Aorta (tissue), 5 donors: ENCODE results near the gene MCCC2. TPM values are rescaled to one million over a fixed set of nuclear protein-coding genes. Genes with fewer than 3 reads are reported as not detected.

ENCODE experiments used
- ATAC-seq: fragments of 200-7000 bp; cut with Tn5 transposase; one replicate; pipeline ENCODE4 v1.9.1; 2022; ENCODE audit warnings: moderate library complexity; ENCODE audit not compliant: low FRiP score
- DNase-seq, 2 donors: peaks; one replicate each; pipeline ENCODE4 v3.0.0-alpha.2; 2020
- H3K27ac ChIP-seq, 2 donors: one replicate each; pipeline ENCODE4 v1.5.1; 2013; ENCODE audit warnings: low read length in 2 of 2, mild to moderate bottlenecking in 2 of 2, moderate library complexity in 2 of 2, control low read depth in 1 of 2, inconsistent platforms in 1 of 2, low read depth in 1 of 2
- H3K27me3 ChIP-seq, 2 donors: one replicate each; pipeline ENCODE4 v1.6.1; 2013; ENCODE audit warnings: control low read depth in 1 of 2, low read length in 1 of 2, mild to moderate bottlenecking in 1 of 2, moderate library complexity in 1 of 2; ENCODE audit not compliant: insufficient read depth in 2 of 2, control insufficient read depth in 1 of 2
- H3K36me3 ChIP-seq, 2 donors: one replicate each; pipeline ENCODE4 v1.6.1; 2013; ENCODE audit warnings: control low read depth in 1 of 2, low read length in 1 of 2, mild to moderate bottlenecking in 1 of 2; ENCODE audit not compliant: insufficient read depth in 2 of 2, control insufficient read depth in 1 of 2
- H3K4me1 ChIP-seq, 2 donors: one replicate each; pipeline ENCODE4 v1.6.1; 2013; ENCODE audit warnings: low read length in 2 of 2, control low read depth in 1 of 2, mild to moderate bottlenecking in 1 of 2, moderate library complexity in 1 of 2; ENCODE audit not compliant: insufficient read depth in 2 of 2, control insufficient read depth in 1 of 2
- H3K4me3 ChIP-seq, 2 donors: one replicate each; pipeline ENCODE4 v1.5.1; 2013; ENCODE audit warnings: low read length in 2 of 2, control low read depth in 1 of 2, mild to moderate bottlenecking in 1 of 2
- H3K9me3 ChIP-seq: one replicate; pipeline ENCODE4 v1.6.1; 2013; ENCODE audit warnings: mild to moderate bottlenecking, low read length; ENCODE audit not compliant: control insufficient read depth
- WGBS, 2 donors: extraction: QIAGEN DNeasy Blood & Tissue Kit; methylation state at CpG; one replicate each; pipeline ENCODE4 v1.1.7; 2013; 5-methylcytosine and 5-hydroxymethylcytosine counted together
- intact Hi-C, 2 donors: fragments of 100-400 bp; cut with DNase I; formaldehyde crosslinking; loops; one replicate each; pipeline versions ENCODE4 v1.14.2 to v1.15.0; 2022
- polyA plus RNA-seq, 2 donors: library from polyadenylated mRNA; stranded (reverse); fragments of 200-250 nt; gene quantifications; one replicate each; pipeline ENCODE4 v1.2.3, GENCODE V29; 2013
- total RNA-seq, 2 donors: library from RNA; stranded (reverse); fragmentation: NEBNext Ultra II Directional; extraction: Animal tissue kit (Norgen Biotek cat#: 25700); gene quantifications; one replicate each; pipeline ENCODE4 v1.2.1, GENCODE V29; 2021
- donor health status: healthy with polysubstance abuse.
- donor health status: Bipolar disorder and iron deficiency.
- donor health status: DM: no; HTN: no; CAD: no.
- donor health status: DM: no; HTN: no; CAD: no.
- donor health status: DM: yes; HTN: yes; CAD: no.

Gene MCCC2
- total and polyA plus RNA-seq, 4 donors, result 17.4 to 27.4 (median 25.3) TPM

- no peaks in the 10 kb centered on the region for H3K9me3 ChIP-seq
- 92 to 94% methylated on average over 8 of the region's 8 CpGs for WGBS, 2 donors
Observed at GRCh38 chr5:71695071-71695470, 107.9 kb downstream of the MCCC2 start.

DNA sequence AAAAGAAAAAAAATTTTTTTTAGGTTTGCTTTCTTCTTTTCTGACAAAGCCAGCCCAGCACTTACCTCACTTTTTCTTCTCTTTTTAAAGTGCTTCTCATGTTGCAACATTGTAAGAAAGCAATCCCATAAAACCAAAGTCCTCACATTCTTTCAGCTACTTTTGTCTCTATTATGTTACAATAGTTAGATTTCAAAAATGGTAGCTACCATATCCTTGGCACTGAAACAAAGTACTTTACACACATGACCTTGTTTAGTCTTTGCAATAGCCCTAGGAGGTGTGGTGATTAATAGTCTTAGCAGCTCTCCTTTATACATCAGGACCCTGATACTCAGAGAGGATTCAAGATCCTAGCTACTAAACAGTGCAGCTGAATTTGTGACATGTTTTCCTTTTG, 108.5 kb downstream of the MCCC2 start:
- Histone ChIP-seq H3K27me3 (peaks cover 0 to 1% of the 10 kb centered on the region in 2 donors), H3K27ac (no peak overlapping the region), H3K4me3 (no peak overlapping the region), H3K9me3 (no peaks in the 10 kb centered on the region), H3K36me3 (no peaks in the 10 kb centered on the region), H3K4me1 (no peaks in the 10 kb centered on the region)
- no peak for DNase-seq
- intact Hi-C loops, result no loop called here
- no peak for ATAC-seq

More at GRCh38 chr5:71695071-71695470, 107.9 kb downstream of the MCCC2 start:
- intact Hi-C loops, result no loop called here
- no peak overlapping the region for H3K4me3 ChIP-seq
- H3K36me3 ChIP-seq, result no peaks in the 10 kb centered on the region
- H3K27ac ChIP-seq, result no peak overlapping the region
- H3K4me1 ChIP-seq, result no peaks in the 10 kb centered on the region
- DNase-seq (no peak), ATAC-seq (no peak)
- peaks cover 0 to 1% of the 10 kb centered on the region in 2 donors for H3K27me3 ChIP-seq

DNA sequence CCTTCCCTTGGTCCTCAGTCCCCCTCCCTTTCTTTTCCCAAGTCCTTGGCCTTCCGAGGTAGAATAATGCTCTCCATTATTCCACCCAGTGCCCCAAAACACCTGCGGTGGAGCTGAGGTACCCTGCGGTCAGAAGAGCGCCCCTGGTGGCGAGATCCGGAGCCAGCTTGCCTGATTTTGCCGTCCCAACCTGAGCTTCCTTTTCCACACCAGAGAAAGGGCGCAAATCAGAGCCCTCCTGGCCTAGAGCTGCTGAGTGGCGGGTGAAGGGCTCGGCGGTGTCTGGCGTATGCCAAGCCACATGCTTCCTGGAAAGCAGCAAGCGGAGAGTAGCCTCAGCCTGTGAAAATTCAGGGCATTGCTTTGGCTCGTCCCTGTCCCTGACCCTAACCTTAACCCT, 110.8 kb downstream of the MCCC2 start:
- Histone ChIP-seq H3K27me3 (no peaks in the 10 kb centered on the region), H3K4me1 (no peaks in the 10 kb centered on the region), H3K9me3 (no peaks in the 10 kb centered on the region), H3K36me3 (no peaks in the 10 kb centered on the region), H3K4me3 (no peak overlapping the region), H3K27ac (no peak overlapping the region)
- WGBS, 2 donors, result 24 to 39% methylated on average over 14 of the region's 14 CpGs
- intact Hi-C loops, result no loop called here
- no peak for ATAC-seq
- no peak for DNase-seq

DNA sequence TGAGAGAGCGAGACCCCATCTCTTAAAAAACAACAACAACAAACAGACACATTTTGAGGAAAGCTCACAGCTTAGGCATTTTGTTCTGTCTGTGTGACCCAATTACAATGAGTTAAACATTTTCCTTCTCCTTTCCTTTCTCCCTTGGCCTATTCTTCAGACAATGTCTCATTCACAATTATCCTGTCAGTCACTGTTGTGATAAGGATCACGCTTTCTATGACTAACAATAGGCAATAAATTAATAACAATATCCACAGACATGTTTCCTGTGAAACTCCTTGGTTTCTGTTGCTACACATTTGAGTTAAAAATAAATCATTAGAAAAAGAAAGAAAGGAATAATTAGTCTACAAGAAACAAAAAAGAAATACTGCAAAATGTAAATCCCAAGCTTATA, 112.1 kb downstream of the MCCC2 start:
- Histone ChIP-seq H3K4me3 (no peak overlapping the region), H3K27me3 (no peaks in the 10 kb centered on the region), H3K27ac (no peak overlapping the region), H3K36me3 (no peaks in the 10 kb centered on the region), H3K9me3 (no peaks in the 10 kb centered on the region), H3K4me1 (no peaks in the 10 kb centered on the region)
- DNase-seq (no peak), ATAC-seq (no peak)
- intact Hi-C loops, result no loop called here
- WGBS, 2 donors, result 69 to 74% methylated on average over 2 of the region's 2 CpGs

- H3K4me3 ChIP-seq, result no peak overlapping the region
- H3K27ac ChIP-seq, result no peak overlapping the region
- no peaks in the 10 kb centered on the region for H3K27me3 ChIP-seq
- H3K9me3 ChIP-seq, result no peaks in the 10 kb centered on the region
- intact Hi-C loops, result no loop called here
- H3K36me3 ChIP-seq, result no peaks in the 10 kb centered on the region
- DNase-seq (no peak), ATAC-seq (no peak)
- H3K4me1 ChIP-seq, result no peaks in the 10 kb centered on the region
- WGBS, 2 donors, result 75 to 85% methylated on average over 2 of the region's 2 CpGs
Observed at GRCh38 chr5:71699751-71700150, 112.6 kb downstream of the MCCC2 start.

DNA sequence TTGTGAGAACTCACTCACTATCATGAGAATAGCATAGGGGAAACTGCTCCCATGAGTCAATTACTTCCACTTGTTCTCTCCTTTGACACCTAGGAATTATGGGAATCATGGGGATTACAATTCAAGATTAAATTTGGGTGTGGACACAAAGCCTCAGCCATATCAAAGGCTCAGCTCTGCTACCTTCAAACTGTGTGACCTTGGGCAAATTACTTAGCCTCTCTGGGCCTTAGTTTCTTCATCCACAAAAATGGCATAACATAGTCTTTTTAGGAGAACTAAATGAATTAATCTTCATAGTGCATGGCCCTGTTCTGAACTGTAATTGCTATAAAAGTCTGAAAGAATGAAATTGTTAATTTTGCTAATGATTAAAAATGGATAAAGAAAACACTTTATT, 113.7 kb downstream of the MCCC2 start:
- no peaks in the 10 kb centered on the region for H3K27me3 ChIP-seq
- no peak for ATAC-seq
- intact Hi-C loops, result no loop called here

DNA sequence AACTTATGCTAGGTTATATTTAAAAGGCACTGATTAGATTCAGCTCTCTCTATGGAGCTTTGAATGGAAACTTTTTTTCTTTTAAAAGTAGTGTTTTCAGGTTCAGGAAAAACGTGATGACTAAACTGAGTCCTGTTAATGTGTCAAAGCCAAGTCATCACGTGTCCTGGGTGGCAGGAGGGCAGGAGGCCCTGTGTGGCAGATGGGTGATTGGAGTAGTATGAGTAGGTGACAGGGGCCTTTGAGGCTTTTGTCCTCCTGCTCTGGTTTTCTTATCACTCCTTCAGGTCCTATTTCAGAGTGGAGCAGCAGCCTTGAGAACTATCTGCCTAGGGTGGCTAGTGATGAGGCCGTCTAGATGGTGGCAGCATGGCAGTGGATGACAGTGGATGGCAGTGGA, 114.3 kb downstream of the MCCC2 start:
- Histone ChIP-seq H3K4me1 (no peaks in the 10 kb centered on the region), H3K9me3 (no peaks in the 10 kb centered on the region), H3K4me3 (no peak overlapping the region), H3K27me3 (no peaks in the 10 kb centered on the region), H3K36me3 (no peaks in the 10 kb centered on the region), H3K27ac (no peak overlapping the region)
- intact Hi-C loops, result no loop called here
- ATAC-seq (no peak), DNase-seq (no peak)
- WGBS, 2 donors, result 63 to 68% methylated on average over 3 of the region's 3 CpGs

More for the DNA sequence above, 113.7 kb downstream of the MCCC2 start:
- Histone ChIP-seq H3K9me3 (no peaks in the 10 kb centered on the region), H3K4me3 (no peak overlapping the region), H3K27ac (no peak overlapping the region), H3K4me1 (no peaks in the 10 kb centered on the region), H3K36me3 (no peaks in the 10 kb centered on the region)
- no peak for DNase-seq

DNA sequence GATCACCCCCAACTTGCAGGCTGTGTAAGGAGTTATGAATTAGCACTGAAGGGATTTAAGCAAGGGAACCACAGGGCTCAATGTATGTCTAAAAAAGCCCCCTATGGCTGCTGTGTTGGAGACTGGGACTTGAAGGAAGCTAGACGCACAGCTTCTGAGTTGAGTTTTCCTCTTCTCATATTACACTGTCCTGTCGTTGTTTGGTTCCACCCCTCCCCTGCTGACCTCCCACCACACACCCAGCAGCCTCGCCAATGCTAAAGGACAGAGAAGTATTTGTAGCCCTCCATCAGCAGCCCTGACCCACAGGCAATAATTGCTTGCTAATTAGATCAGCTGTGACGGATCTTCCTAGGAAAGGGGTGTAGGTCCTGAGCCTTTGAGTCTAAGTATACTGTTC, 116.8 kb downstream of the MCCC2 start:
- Histone ChIP-seq H3K27me3 (no peaks in the 10 kb centered on the region), H3K27ac (no peak overlapping the region), H3K36me3 (no peaks in the 10 kb centered on the region), H3K4me3 (no peak overlapping the region), H3K9me3 (no peaks in the 10 kb centered on the region), H3K4me1 (peaks cover 0 to under 1% of the 10 kb centered on the region in 2 donors)
- ATAC-seq (no peak), DNase-seq (no peak)
- 16 to 21% methylated on average over 4 of the region's 4 CpGs for WGBS, 2 donors
- intact Hi-C loops, result no loop called here

DNA sequence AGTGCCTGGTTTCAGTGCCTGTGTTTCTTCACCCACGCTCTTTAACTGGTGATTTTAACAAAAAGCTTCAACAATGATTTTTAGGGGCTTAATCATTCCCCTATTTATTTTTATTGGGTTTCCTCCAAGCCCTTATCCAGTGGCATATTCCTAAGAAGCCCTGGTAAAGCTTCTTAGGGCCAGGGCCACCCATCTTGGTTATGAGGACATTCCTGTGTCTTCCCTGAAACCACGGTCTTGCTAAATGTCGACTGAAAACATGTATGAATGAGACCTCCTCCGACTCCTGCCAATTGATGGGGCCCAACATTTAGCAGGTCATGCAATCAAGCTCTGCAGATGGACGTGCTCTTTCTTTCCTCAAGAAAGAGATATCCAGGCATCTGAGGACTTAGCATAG, 118.3 kb downstream of the MCCC2 start:
- intact Hi-C loops, result no loop called here
- Histone ChIP-seq H3K9me3 (no peaks in the 10 kb centered on the region), H3K27me3 (no peaks in the 10 kb centered on the region), H3K4me3 (no peak overlapping the region), H3K27ac (no peak overlapping the region), H3K36me3 (no peaks in the 10 kb centered on the region), H3K4me1 (peaks cover 0 to 2% of the 10 kb centered on the region in 2 donors)
- ATAC-seq (no peak), DNase-seq (no peak)
- 70 to 71% methylated on average over 5 of the region's 5 CpGs for WGBS, 2 donors
